GM23338 (cell line): Measurements from ENCODE around the gene SETD1A.

Experiments
- CREB1 ChIP-seq: fragments of 250-450 bp; sonication (Bioruptor Pico); IDR thresholded peaks from 2 replicates; pipeline ENCODE4 v1.5.0; 2020; ENCODE audit warnings: low read depth, mild to moderate bottlenecking, moderate library complexity
- EZH2 ChIP-seq: fragments of 200-600 bp; sonication (generic); IDR thresholded peaks from one replicate; pipeline ENCODE4 v1.8.0; 2017; ENCODE audit warnings: antibody characterized with exemption, mild to moderate bottlenecking, low read depth; ENCODE audit not compliant: unreplicated experiment
- EZH2phosphoT487 ChIP-seq: fragments of 200-600 bp; sonication (generic); IDR thresholded peaks from one replicate; pipeline ENCODE4 v1.8.1; 2018; ENCODE audit warnings: antibody characterized with exemption; ENCODE audit not compliant: unreplicated experiment
- JUNB ChIP-seq: IDR thresholded peaks from one replicate; pipeline ENCODE4 v1.6.1; 2016; ENCODE audit warnings: antibody characterized with exemption; ENCODE audit not compliant: unreplicated experiment
- NANOG ChIP-seq: IDR thresholded peaks from 2 replicates; pipeline ENCODE4 v1.6.1; 2016; ENCODE audit warnings: antibody characterized with exemption, borderline replicate concordance
- POLR2AphosphoS5 ChIP-seq: IDR thresholded peaks from 2 replicates; pipeline ENCODE4 v1.6.1; 2016; ENCODE audit warnings: antibody characterized with exemption, low read depth
- REST ChIP-seq: IDR thresholded peaks from one replicate; pipeline ENCODE4 v1.6.1; 2018; ENCODE audit warnings: antibody characterized with exemption; ENCODE audit not compliant: unreplicated experiment
- STAT1 ChIP-seq: IDR thresholded peaks from one replicate; pipeline ENCODE4 v1.6.1; 2016; ENCODE audit warnings: antibody characterized with exemption; ENCODE audit not compliant: unreplicated experiment
- ZNF114 ChIP-seq: fragments of 250-450 bp; sonication (Bioruptor Pico); IDR thresholded peaks from 2 replicates; pipeline ENCODE4 v1.5.0; 2020; ENCODE audit warnings: mild to moderate bottlenecking, moderate library complexity
- ZNF331 ChIP-seq: fragments of 250-450 bp; sonication (Bioruptor Pico); IDR thresholded peaks from 2 replicates; pipeline ENCODE4 v1.5.0; 2020; ENCODE audit warnings: low read depth, mild to moderate bottlenecking, moderate library complexity
- ZNF462 ChIP-seq: fragments of 250-450 bp; sonication (Bioruptor Pico); IDR thresholded peaks from 2 replicates; pipeline ENCODE4 v1.5.0; 2020; ENCODE audit warnings: mild to moderate bottlenecking, moderate library complexity
- TF ChIP-seq, protein P1 (sequence below), 2 experiments: fragments of 200-600 bp in 1 of 2; sonication (generic) in 1 of 2; conservative IDR thresholded peaks; 2 replicates each; pipeline versions ENCODE4 v1.5.1 to v1.6.1; 2016 to 2017; ENCODE audit warnings: antibody characterized with exemption in 2 of 2, low read depth in 2 of 2, mild to moderate bottlenecking in 2 of 2, moderate library complexity in 1 of 2
- TF ChIP-seq, protein P2 (sequence below): IDR thresholded peaks from 2 replicates; pipeline ENCODE4 v1.6.1; 2016; ENCODE audit warnings: antibody characterized with exemption

DNA sequence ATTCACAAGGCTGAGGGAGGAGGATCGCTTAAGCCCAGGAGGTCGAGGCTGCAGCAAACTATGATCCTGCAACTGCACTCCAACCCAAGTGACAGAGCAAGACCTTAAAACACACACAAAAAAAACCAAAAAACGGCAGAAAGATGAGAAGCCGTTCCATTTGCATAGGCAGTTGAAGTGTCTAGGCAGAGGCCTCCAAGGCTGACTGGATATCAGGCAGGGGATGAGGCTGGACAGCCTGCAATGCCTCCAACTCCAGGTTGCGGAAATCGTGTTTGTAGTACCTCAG, 36.2 kb upstream of the SETD1A start:
- TF ChIP-seq EZH2 (no peak), CREB1 (CRISPR knock-in tag) (no peak), POLR2AphosphoS5 (no peak), EZH2phosphoT487 (no peak), JUNB (no peak), NANOG (no peak), REST (no peak), ZNF462 (CRISPR knock-in tag) (no peak), ZNF114 (no peak), ZNF331 (CRISPR knock-in tag) (no peak), STAT1 (no peak)
- TF ChIP-seq, protein P1, sequence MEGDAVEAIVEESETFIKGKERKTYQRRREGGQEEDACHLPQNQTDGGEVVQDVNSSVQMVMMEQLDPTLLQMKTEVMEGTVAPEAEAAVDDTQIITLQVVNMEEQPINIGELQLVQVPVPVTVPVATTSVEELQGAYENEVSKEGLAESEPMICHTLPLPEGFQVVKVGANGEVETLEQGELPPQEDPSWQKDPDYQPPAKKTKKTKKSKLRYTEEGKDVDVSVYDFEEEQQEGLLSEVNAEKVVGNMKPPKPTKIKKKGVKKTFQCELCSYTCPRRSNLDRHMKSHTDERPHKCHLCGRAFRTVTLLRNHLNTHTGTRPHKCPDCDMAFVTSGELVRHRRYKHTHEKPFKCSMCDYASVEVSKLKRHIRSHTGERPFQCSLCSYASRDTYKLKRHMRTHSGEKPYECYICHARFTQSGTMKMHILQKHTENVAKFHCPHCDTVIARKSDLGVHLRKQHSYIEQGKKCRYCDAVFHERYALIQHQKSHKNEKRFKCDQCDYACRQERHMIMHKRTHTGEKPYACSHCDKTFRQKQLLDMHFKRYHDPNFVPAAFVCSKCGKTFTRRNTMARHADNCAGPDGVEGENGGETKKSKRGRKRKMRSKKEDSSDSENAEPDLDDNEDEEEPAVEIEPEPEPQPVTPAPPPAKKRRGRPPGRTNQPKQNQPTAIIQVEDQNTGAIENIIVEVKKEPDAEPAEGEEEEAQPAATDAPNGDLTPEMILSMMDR (conservative IDR thresholded peaks at IDR 0.05; ENCODE audit: low read depth in 2 of 2), result no peak
- TF ChIP-seq, protein P2, sequence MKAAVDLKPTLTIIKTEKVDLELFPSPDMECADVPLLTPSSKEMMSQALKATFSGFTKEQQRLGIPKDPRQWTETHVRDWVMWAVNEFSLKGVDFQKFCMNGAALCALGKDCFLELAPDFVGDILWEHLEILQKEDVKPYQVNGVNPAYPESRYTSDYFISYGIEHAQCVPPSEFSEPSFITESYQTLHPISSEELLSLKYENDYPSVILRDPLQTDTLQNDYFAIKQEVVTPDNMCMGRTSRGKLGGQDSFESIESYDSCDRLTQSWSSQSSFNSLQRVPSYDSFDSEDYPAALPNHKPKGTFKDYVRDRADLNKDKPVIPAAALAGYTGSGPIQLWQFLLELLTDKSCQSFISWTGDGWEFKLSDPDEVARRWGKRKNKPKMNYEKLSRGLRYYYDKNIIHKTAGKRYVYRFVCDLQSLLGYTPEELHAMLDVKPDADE, result no peak
